ENCODE measurements around the gene CNTN1. TPM values are rescaled to one million over a fixed set of nuclear protein-coding genes. Genes with fewer than 3 reads are reported as not detected.

CNTN1 gene
- polyA plus RNA-seq, 1 donor from 2014 or later, result 101 TPM

GRCh38 chr12:40989785-40990184, 297.5 kb downstream of the CNTN1 start:
- H3K9ac ChIP-seq (ENCODE audit: low read length), result no peak overlapping the region
- H3K9me2 ChIP-seq (ENCODE audit: insufficient read depth, low read length), result no peaks in the 10 kb centered on the region
- H4K20me1 ChIP-seq (ENCODE audit: insufficient read depth), result no peaks in the 10 kb centered on the region
- H3K79me2 ChIP-seq (replicated peaks; ENCODE audit: insufficient read depth, low read length), result no peaks in the 10 kb centered on the region
- TF ChIP-seq EP300 (conservative IDR thresholded peaks at IDR 0.05; ENCODE audit: poor library complexity, severe bottlenecking) (no peak), TAF1 (IDR thresholded peaks at IDR 0.05; ENCODE audit: low read depth) (no peak), REST (IDR thresholded peaks at IDR 0.05; ENCODE audit: borderline replicate concordance) (no peak), SMC3 (conservative IDR thresholded peaks at IDR 0.05; ENCODE audit: poor library complexity) (no peak), EZH2 (IDR thresholded peaks at IDR 0.05; ENCODE audit: borderline replicate concordance, insufficient read depth, low read length, poor library complexity, severe bottlenecking) (no peak), MXI1 (conservative IDR thresholded peaks at IDR 0.05; ENCODE audit: poor library complexity, severe bottlenecking) (no peak), RAD21 (conservative IDR thresholded peaks at IDR 0.05) (no peak), POLR2AphosphoS5 (IDR thresholded peaks at IDR 0.05) (no peak)
- TF ChIP-seq, protein P1, sequence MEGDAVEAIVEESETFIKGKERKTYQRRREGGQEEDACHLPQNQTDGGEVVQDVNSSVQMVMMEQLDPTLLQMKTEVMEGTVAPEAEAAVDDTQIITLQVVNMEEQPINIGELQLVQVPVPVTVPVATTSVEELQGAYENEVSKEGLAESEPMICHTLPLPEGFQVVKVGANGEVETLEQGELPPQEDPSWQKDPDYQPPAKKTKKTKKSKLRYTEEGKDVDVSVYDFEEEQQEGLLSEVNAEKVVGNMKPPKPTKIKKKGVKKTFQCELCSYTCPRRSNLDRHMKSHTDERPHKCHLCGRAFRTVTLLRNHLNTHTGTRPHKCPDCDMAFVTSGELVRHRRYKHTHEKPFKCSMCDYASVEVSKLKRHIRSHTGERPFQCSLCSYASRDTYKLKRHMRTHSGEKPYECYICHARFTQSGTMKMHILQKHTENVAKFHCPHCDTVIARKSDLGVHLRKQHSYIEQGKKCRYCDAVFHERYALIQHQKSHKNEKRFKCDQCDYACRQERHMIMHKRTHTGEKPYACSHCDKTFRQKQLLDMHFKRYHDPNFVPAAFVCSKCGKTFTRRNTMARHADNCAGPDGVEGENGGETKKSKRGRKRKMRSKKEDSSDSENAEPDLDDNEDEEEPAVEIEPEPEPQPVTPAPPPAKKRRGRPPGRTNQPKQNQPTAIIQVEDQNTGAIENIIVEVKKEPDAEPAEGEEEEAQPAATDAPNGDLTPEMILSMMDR (IDR thresholded peaks at IDR 0.05; ENCODE audit: poor library complexity, severe bottlenecking), result no peak
- no peak overlapping the region for H3K4me2 ChIP-seq (ENCODE audit: low read length)
- no peaks in the 10 kb centered on the region for H3F3A ChIP-seq (ENCODE audit: insufficient read depth, low read length, poor library complexity, severe bottlenecking)
- H2AFZ ChIP-seq (ENCODE audit: low read depth, low read length), result no peak overlapping the region
- no peaks in the 10 kb centered on the region for H3K9me3 ChIP-seq (ENCODE audit: low read length)
- H3K4me3 ChIP-seq (ENCODE audit: low read length), result no peak overlapping the region
- no peaks in the 10 kb centered on the region for H3K36me3 ChIP-seq (ENCODE audit: insufficient read depth, low read length)
- no peak overlapping the region for H3K27ac ChIP-seq (ENCODE audit: low read length)
- no peaks in the 10 kb centered on the region for H3K27me3 ChIP-seq (ENCODE audit: insufficient read depth, low read depth, low read length)

GRCh38 chr12:40992158-40992557, 299.9 kb downstream of the CNTN1 start:
- Histone ChIP-seq H3F3A (ENCODE audit: insufficient read depth, low read length, poor library complexity, severe bottlenecking) (no peaks in the 10 kb centered on the region), H4K20me1 (ENCODE audit: insufficient read depth) (no peaks in the 10 kb centered on the region), H3K9ac (ENCODE audit: low read length) (no peak overlapping the region), H3K4me3 (ENCODE audit: low read length) (no peak overlapping the region), H3K27me3 (ENCODE audit: insufficient read depth, low read depth, low read length) (no peaks in the 10 kb centered on the region), H3K9me3 (ENCODE audit: low read length) (no peaks in the 10 kb centered on the region), H3K4me2 (ENCODE audit: low read length) (no peak overlapping the region), H3K79me2 (replicated peaks; ENCODE audit: insufficient read depth, low read length) (no peaks in the 10 kb centered on the region), H3K9me2 (ENCODE audit: insufficient read depth, low read length) (no peaks in the 10 kb centered on the region), H2AFZ (ENCODE audit: low read depth, low read length) (no peak overlapping the region), H3K36me3 (ENCODE audit: insufficient read depth, low read length) (no peaks in the 10 kb centered on the region), H3K27ac (ENCODE audit: low read length) (no peak overlapping the region)
- TF ChIP-seq EZH2 (IDR thresholded peaks at IDR 0.05; ENCODE audit: borderline replicate concordance, insufficient read depth, low read length, poor library complexity, severe bottlenecking), result no peak
- no peak for TF ChIP-seq RAD21 (conservative IDR thresholded peaks at IDR 0.05)
- no peak for TF ChIP-seq SMC3 (conservative IDR thresholded peaks at IDR 0.05; ENCODE audit: poor library complexity)
- no peak for TF ChIP-seq TAF1 (IDR thresholded peaks at IDR 0.05; ENCODE audit: low read depth)
- TF ChIP-seq, protein P1 (IDR thresholded peaks at IDR 0.05; ENCODE audit: poor library complexity, severe bottlenecking), result no peak
- TF ChIP-seq MXI1 (conservative IDR thresholded peaks at IDR 0.05; ENCODE audit: poor library complexity, severe bottlenecking), result no peak
- no peak for TF ChIP-seq EP300 (conservative IDR thresholded peaks at IDR 0.05; ENCODE audit: poor library complexity, severe bottlenecking)
- TF ChIP-seq REST (IDR thresholded peaks at IDR 0.05; ENCODE audit: borderline replicate concordance), result no peak
- TF ChIP-seq POLR2AphosphoS5 (IDR thresholded peaks at IDR 0.05), result no peak

All from neural cell (in vitro differentiated cells).